ENCODE results near the gene SLC38A1.

- TF ChIP-seq CTCF (IDR thresholded peaks at IDR 0.05) (no peak), POLR2A (IDR thresholded peaks at IDR 0.05) (no peak)
These were observed 61.2 kb downstream of the SLC38A1 start for GRCh38 chr12:46207644-46208043.
